HCT116 (cell line): ENCODE measurements around the gene CHL1. TPM values are rescaled to one million over a fixed set of nuclear protein-coding genes. Genes with fewer than 3 reads are reported as not detected.

Experiments
- ATAC-seq: fragments of 200-7000 bp; cut with Tn5 transposase; 2 replicates; pipeline ENCODE4 v1.9.1; 2020; ENCODE audit warnings: mild to moderate bottlenecking, moderate library complexity
- BruUV-seq: library from RNA; stranded (reverse); fragments of 400-500 nt; replicated peaks from 2 replicates; lab custom pipeline; 2021; lab: Mats Ljungman, UMichigan
- CTCF ChIA-PET: fragments of 300-600 bp; sonication (Branson Sonifier 250); formaldehyde crosslinking; loops from one replicate; lab custom pipeline; 2021; ENCODE audit warnings: antibody characterized with exemption; lab: Charles Lee
- POLR2A ChIA-PET: fragments of 300-600, 350-600 bp; sonication (Branson Sonifier 250); formaldehyde crosslinking; loops from one replicate; lab custom pipeline; 2021; ENCODE audit warnings: antibody characterized with exemption; lab: Charles Lee
- RAD21 ChIA-PET, 2 experiments: fragments of 300-600 bp; sonication (Branson Sonifier 250); formaldehyde crosslinking; loops; one replicate each; lab custom pipeline; 2023; ENCODE audit warnings: low total read pairs in 2 of 2; ENCODE audit not compliant: uncharacterized antibody in 2 of 2, unreplicated experiment in 2 of 2, low non-redundant PET in 1 of 2; lab: Charles Lee
- DNase-seq: peaks from one replicate; pipeline ENCODE4 v3.0.0-alpha.2; 2010; ENCODE audit warnings: low read depth, low spot score
- H2AFZ ChIP-seq: fragments of 200-600 bp; shearing (Covaris generic), sonication (generic); 2 replicates; pipeline ENCODE4 v1.6.1; 2017; ENCODE audit warnings: low read depth, mixed run types, mixed read lengths, antibody characterized with exemption, low read length; ENCODE audit not compliant: poor library complexity, severe bottlenecking
- H3K27ac ChIP-seq: 2 replicates; pipeline ENCODE4 v1.5.1; 2012; ENCODE audit warnings: low read depth, low read length
- H3K27me3 ChIP-seq: fragments of 200-600 bp; sonication (generic); 2 replicates; pipeline ENCODE4 v1.6.1; 2016; ENCODE audit warnings: mixed run types, low read length, mixed read lengths; ENCODE audit not compliant: insufficient read depth
- H3K36me3 ChIP-seq, 2 experiments: fragments of 200-500 bp in 1 of 2; fragments of 200-600 bp in 1 of 2; sonication (Bioruptor generic) in 1 of 2; sonication (generic) in 1 of 2; 2 replicates each; pipeline versions ENCODE4 v1.5.1 to v1.6.1; 2014 to 2016; ENCODE audit warnings: low read length in 2 of 2, inconsistent platforms in 1 of 2, mixed read lengths in 1 of 2, mixed run types in 1 of 2; ENCODE audit not compliant: insufficient read depth in 2 of 2, control insufficient read depth in 1 of 2
- H3K4me1 ChIP-seq, 2 experiments: fragments of 200-600 bp in 1 of 2; sonication (generic) in 1 of 2; 2 replicates each; pipeline versions ENCODE4 v1.5.1 to v1.6.1; 2012 to 2017; ENCODE audit warnings: low read length in 2 of 2, inconsistent platforms in 1 of 2, mild to moderate bottlenecking in 1 of 2, mixed read lengths in 1 of 2, mixed run types in 1 of 2, moderate library complexity in 1 of 2; ENCODE audit not compliant: insufficient read depth in 2 of 2, control insufficient read depth in 1 of 2
- H3K4me2 ChIP-seq: fragments of 200-600 bp; sonication (generic); 2 replicates; pipeline ENCODE4 v1.6.1; 2017; ENCODE audit warnings: mixed run types, low read length, mixed read lengths
- H3K4me3 ChIP-seq, 2 experiments: fragments of 200-600 bp in 1 of 2; sonication (generic) in 1 of 2; replicated peaks in 1 of 2; 2 replicates each; pipeline ENCODE4 v1.5.1; 2011 to 2016; ENCODE audit warnings: low read length in 2 of 2, control low read depth in 1 of 2, low read depth in 1 of 2, mild to moderate bottlenecking in 1 of 2, mixed read lengths in 1 of 2, mixed run types in 1 of 2
- H3K79me2 ChIP-seq: fragments of 200-600 bp; sonication (generic); 2 replicates; pipeline ENCODE4 v1.6.1; 2017; ENCODE audit warnings: mild to moderate bottlenecking, mixed run types, low read length, moderate library complexity, mixed read lengths; ENCODE audit not compliant: insufficient read depth
- H3K9ac ChIP-seq: fragments of 200-600 bp; sonication (generic); 2 replicates; pipeline ENCODE4 v1.6.1; 2016; ENCODE audit warnings: low read length, mixed read lengths
- H3K9me2 ChIP-seq: fragments of 200-600 bp; sonication (generic), shearing (Covaris generic); 2 replicates; pipeline ENCODE4 v1.6.1; 2017; ENCODE audit warnings: mixed run types, mild to moderate bottlenecking, moderate library complexity; ENCODE audit not compliant: insufficient read depth
- H3K9me3 ChIP-seq, 2 experiments: fragments of 200-500 bp in 1 of 2; fragments of 200-600 bp in 1 of 2; sonication (Bioruptor generic) in 1 of 2; sonication (generic) in 1 of 2; 2 replicates each; pipeline ENCODE4 v1.6.1; 2014 to 2017; ENCODE audit warnings: low read length in 2 of 2, mixed read lengths in 2 of 2, inconsistent platforms in 1 of 2, low read depth in 1 of 2, mild to moderate bottlenecking in 1 of 2, mixed run types in 1 of 2, moderate library complexity in 1 of 2; ENCODE audit not compliant: control insufficient read depth in 1 of 2, insufficient read depth in 1 of 2
- H4K20me1 ChIP-seq: fragments of 200-600 bp; sonication (generic), shearing (Covaris generic); 2 replicates; pipeline ENCODE4 v1.6.1; 2017; ENCODE audit warnings: mixed run types, mild to moderate bottlenecking, moderate library complexity; ENCODE audit not compliant: insufficient read depth
- ATF3 ChIP-seq: IDR thresholded peaks from 2 replicates; pipeline ENCODE4 v1.6.1; 2012
- CBX3 ChIP-seq: IDR thresholded peaks from 2 replicates; pipeline ENCODE4 v1.6.1; 2012; ENCODE audit warnings: low read depth
- CEBPB ChIP-seq: IDR thresholded peaks from 2 replicates; pipeline ENCODE4 v1.6.1; 2012; ENCODE audit warnings: low read depth
- CTCF ChIP-seq, 3 experiments: fragments of 200-600 bp in 1 of 3; sonication (generic) in 1 of 3; IDR thresholded peaks in 2 of 3; conservative IDR thresholded peaks in 1 of 3; 2 replicates each; pipeline ENCODE4 v1.5.1; 2012 to 2017; ENCODE audit warnings: low read depth in 2 of 3, low read length in 2 of 3, antibody characterized with exemption in 1 of 3, borderline replicate concordance in 1 of 3, control low read depth in 1 of 3, mild to moderate bottlenecking in 1 of 3, mixed read lengths in 1 of 3, mixed run types in 1 of 3, moderate library complexity in 1 of 3; ENCODE audit not compliant: insufficient read depth in 1 of 3
- JUND ChIP-seq: IDR thresholded peaks from 2 replicates; pipeline ENCODE4 v1.6.1; 2012
- POLR2A ChIP-seq: IDR thresholded peaks from 2 replicates; pipeline ENCODE4 v1.7.0; 2011; ENCODE audit warnings: borderline replicate concordance; ENCODE audit not compliant: insufficient read depth, insufficient read length; ENCODE audit errors: extremely low read depth
- POLR2AphosphoS5 ChIP-seq: IDR thresholded peaks from 2 replicates; pipeline ENCODE4 v1.6.1; 2011; ENCODE audit warnings: mild to moderate bottlenecking, low read depth, low read length, moderate library complexity
- RAD21 ChIP-seq: IDR thresholded peaks from 2 replicates; pipeline ENCODE4 v1.6.1; 2012; ENCODE audit warnings: low read depth, mild to moderate bottlenecking
- REST ChIP-seq: IDR thresholded peaks from 2 replicates; pipeline ENCODE4 v1.6.1; 2012; ENCODE audit warnings: low read depth
- SIN3A ChIP-seq: IDR thresholded peaks from 2 replicates; pipeline ENCODE4 v1.6.1; 2012; ENCODE audit warnings: low read depth
- SP1 ChIP-seq: IDR thresholded peaks from 2 replicates; pipeline ENCODE4 v1.6.1; 2012; ENCODE audit warnings: low read depth
- SRF ChIP-seq: IDR thresholded peaks from 2 replicates; pipeline ENCODE4 v1.6.1; 2012; ENCODE audit warnings: low read depth
- TCF7L2 ChIP-seq: IDR thresholded peaks from 2 replicates; pipeline ENCODE4 v1.7.0; 2011; ENCODE audit warnings: borderline replicate concordance, inconsistent platforms; ENCODE audit not compliant: insufficient read depth, insufficient read length; ENCODE audit errors: extremely low read depth
- YY1 ChIP-seq: IDR thresholded peaks from 2 replicates; pipeline ENCODE4 v1.6.1; 2011; ENCODE audit warnings: low read length, low read depth, moderate library complexity, mild to moderate bottlenecking; ENCODE audit not compliant: insufficient replicate concordance; ENCODE audit errors: extremely low read depth
- ZFX ChIP-seq: fragments of 450-650 bp; IDR thresholded peaks from 2 replicates; pipeline ENCODE4 v1.6.1; 2017
- ZNF274 ChIP-seq: fragments of 200-500 bp; sonication (Bioruptor generic); IDR thresholded peaks from 2 replicates; pipeline ENCODE4 v1.6.1; 2014; ENCODE audit warnings: mild to moderate bottlenecking, low read depth, low read length, inconsistent platforms
- intact Hi-C: fragments of 100-400 bp; cut with micrococcal nuclease; formaldehyde crosslinking; loops from 2 replicates; pipeline ENCODE4 v1.10.0; 2022
- total RNA-seq: library from RNA; stranded (reverse); gene quantifications from one replicate; pipeline ENCODE4 v1.2.1, GENCODE V29; 2021; ENCODE audit not compliant: unreplicated experiment

CHL1 gene
- total RNA-seq, 1 experiment from 2014 or later, result not detected

GRCh38 chr3:307182-307581 lies 110.6 kb downstream of the CHL1 start:
- H4K20me1 ChIP-seq, result no peaks in the 10 kb centered on the region
- no peak for ATAC-seq
- H3K9me2 ChIP-seq, result no peaks in the 10 kb centered on the region
- H3K4me1 ChIP-seq, result no peaks in the 10 kb centered on the region
- no peak for TF ChIP-seq SIN3A
- intact Hi-C loops, result no loop called here
- no TSS peak for BruUV-seq
- ChIA-PET RAD21 (no interaction called here), CTCF (no interaction called here), POLR2A (no interaction called here)
- no peak for DNase-seq
- no peak overlapping the region for H3K27ac ChIP-seq
- no peak overlapping the region for H3K4me3 ChIP-seq
- no peak overlapping the region for H3K4me2 ChIP-seq
- H3K79me2 ChIP-seq, result no peaks in the 10 kb centered on the region
- peaks cover 4 to 6% of the 10 kb centered on the region in 2 experiments; a peak in 2 of 4 replicates for H3K9me3 ChIP-seq
- H3K9ac ChIP-seq, result no peak overlapping the region
- H3K36me3 ChIP-seq, result no peaks in the 10 kb centered on the region
- H2AFZ ChIP-seq, result no peak overlapping the region
- no peaks in the 10 kb centered on the region for H3K27me3 ChIP-seq

DNA sequence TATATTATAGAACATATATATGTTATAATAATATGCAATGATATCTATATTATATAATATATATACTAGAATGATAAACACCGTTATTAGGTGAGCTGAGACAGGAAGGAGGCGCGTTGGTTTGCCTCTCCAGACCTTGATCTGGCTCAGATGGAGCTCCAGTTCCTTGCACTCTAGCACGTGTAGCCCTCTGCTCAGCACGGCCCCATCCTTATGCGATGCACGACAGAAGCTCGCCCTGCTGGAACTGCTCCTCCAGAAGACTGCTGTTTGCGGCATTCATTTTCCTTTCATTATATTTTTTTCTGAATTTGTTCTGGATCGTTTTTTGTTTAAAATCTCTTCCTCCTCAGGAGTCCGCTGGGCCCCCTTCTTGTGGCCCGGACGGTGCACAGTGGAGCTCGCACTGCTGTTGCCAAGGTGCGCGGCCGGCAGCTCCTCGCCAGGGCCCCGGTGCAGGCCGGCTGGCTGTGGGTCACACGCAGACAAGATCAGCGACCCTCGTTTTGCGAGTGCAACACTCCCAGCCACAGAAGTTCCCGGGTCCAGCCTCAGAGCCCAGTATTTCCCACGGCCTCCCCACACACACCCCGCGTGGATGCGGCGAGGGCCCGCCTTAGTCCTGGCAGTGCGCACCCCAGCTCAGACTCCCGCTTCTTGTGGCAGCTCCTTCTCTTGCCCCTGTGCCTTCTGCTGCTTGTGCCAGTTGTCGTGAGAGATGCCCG lies 112.2 kb downstream of the CHL1 start:
- Histone ChIP-seq H3K4me3 (no peak overlapping the region), H3K4me1 (no peaks in the 10 kb centered on the region), H3K36me3 (no peaks in the 10 kb centered on the region), H3K4me2 (no peak overlapping the region), H3K9me3 (peaks cover 4 to 6% of the 10 kb centered on the region in 2 experiments; a peak in 2 of 4 replicates), H3K27ac (no peak overlapping the region), H3K9ac (no peak overlapping the region), H3K27me3 (no peaks in the 10 kb centered on the region), H2AFZ (no peak overlapping the region), H3K9me2 (no peaks in the 10 kb centered on the region), H4K20me1 (no peaks in the 10 kb centered on the region), H3K79me2 (no peaks in the 10 kb centered on the region)
- ATAC-seq (no peak), DNase-seq (no peak)
- intact Hi-C loops, result no loop called here
- no TSS peak for BruUV-seq
- ChIA-PET CTCF (no interaction called here), RAD21 (no interaction called here), POLR2A (no interaction called here)
- TF ChIP-seq RAD21 (no peak), YY1 (no peak), ATF3 (no peak), SRF (no peak), SIN3A (no peak), CEBPB (no peak), CBX3 (no peak), ZNF274 (no peak), CTCF (IDR thresholded peaks at IDR 0.05 in 2 of 3, conservative IDR thresholded peaks at IDR 0.05 in 1 of 3; ENCODE audit: borderline replicate concordance in 1 of 3, insufficient read depth in 1 of 3, low read depth in 2 of 3, low read length in 2 of 3) (no peak), ZFX (no peak), POLR2A (no peak), POLR2AphosphoS5 (no peak), TCF7L2 (no peak), SP1 (no peak), REST (no peak), JUND (no peak)
